ENCODE data around the gene ENTPD8.
"Not testable (repeated sequence)": the region's sequence is repeated elsewhere in the genome, so short reads cannot be mapped to it uniquely, and the experiment has no call there.

Gene ENTPD8

DNA sequence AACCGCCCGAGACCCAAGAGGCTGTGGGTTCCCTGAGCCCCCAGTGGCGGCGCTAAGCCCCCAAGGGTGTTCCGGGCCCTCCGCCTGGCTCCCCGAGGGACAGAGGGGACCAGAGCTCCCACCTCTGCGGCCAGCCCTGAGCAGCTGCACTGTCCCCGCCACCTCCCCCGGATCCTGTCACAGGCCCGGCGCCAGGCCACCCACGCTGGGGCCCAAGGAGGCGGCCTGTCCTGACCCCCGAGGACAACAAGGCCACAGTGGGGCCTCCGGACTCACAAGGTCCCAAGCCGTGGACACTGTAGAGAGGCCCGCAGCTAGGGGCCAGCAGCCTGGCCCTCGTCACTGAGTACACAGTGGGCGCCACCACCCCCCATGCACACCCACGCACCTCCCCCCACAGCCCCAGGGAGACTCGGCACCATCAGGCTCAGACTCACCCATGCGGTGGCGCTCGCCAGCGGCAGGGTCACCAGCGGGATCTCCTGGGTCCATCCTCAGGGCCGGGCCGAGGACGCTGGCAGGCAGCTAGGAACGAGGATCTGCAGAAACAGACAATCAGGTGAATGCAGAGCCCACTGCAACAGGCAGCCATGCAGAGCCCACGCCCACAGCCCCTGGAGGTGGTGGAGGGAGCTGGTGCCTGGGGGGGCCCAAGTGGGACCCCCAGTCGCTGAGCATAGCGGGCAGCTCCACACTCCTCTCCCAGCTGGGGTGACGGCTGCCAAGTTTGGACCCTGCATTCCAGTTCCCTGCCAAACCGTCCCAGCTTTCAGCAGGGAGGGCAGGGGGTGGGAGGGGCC is 46.1 kb downstream of the ENTPD8 start:
- DNase-seq (ENCODE audit: low read depth), result no peak

DNA sequence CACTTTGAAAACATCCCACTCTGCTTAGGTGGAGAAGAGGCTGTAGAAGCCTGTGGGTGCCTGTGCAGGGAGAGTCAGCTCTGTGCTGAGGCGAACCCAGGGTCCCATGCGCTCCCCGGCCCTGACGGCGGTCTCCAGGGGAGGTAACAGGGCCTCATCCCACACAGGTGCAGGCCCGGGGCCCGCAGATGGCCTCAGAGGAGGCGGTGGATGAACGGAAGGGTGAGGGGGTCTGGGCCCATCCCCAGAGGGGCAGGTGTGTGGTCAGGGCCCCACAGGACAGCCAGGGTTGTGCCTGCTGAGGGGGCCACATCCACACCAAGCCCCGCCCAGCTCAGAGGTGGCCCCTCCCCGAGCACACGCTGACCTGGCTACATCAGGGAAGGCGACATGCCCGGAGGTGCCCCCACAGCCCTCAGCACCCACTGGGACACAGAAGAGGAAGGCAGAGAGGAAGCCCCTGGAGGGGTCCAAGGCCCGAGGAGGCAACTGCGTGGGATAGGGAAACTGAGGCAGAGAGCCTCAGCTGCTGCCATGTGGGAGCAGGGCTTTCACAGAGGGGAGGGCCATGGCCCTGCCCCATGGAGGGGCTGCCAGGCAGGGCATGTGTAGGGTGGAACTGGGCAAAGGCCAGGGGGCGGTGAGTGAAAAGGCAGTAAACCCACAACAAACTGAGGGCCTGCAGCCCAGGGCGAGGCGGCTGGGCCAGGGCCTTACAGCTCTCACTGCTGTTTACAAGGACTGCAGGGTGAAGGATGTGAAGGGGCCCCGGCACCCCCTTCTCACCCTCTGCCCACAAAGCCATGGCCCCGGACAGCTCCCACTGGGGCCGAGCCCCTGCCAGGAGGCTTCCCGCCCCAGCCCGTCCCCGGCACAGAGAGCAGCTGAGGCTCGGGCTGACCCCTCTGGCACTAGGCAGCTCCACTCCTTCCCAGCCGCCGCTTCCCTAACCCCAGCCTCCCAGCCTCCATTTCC is 47.7 kb downstream of the ENTPD8 start:
- no peak for DNase-seq (ENCODE audit: low read depth)

- DNase-seq (ENCODE audit: low read depth), result no peak
These were observed 48.7 kb downstream of the ENTPD8 start for GRCh38 chr9:137392232-137393007.

- no peak for DNase-seq (ENCODE audit: low read depth)
These were observed 49.8 kb downstream of the ENTPD8 start for GRCh38 chr9:137391411-137391754.

GRCh38 chr9:137390553-137391410 is 50.4 kb downstream of the ENTPD8 start:
- no peak for DNase-seq (ENCODE audit: low read depth)

- DNase-seq (ENCODE audit: low read depth), result no peak
These were observed 51.8 kb downstream of the ENTPD8 start for GRCh38 chr9:137389428-137389746.

- DNase-seq (ENCODE audit: low read depth), result no peak
These were observed 52.3 kb downstream of the ENTPD8 start for GRCh38 chr9:137388589-137389427.

DNA sequence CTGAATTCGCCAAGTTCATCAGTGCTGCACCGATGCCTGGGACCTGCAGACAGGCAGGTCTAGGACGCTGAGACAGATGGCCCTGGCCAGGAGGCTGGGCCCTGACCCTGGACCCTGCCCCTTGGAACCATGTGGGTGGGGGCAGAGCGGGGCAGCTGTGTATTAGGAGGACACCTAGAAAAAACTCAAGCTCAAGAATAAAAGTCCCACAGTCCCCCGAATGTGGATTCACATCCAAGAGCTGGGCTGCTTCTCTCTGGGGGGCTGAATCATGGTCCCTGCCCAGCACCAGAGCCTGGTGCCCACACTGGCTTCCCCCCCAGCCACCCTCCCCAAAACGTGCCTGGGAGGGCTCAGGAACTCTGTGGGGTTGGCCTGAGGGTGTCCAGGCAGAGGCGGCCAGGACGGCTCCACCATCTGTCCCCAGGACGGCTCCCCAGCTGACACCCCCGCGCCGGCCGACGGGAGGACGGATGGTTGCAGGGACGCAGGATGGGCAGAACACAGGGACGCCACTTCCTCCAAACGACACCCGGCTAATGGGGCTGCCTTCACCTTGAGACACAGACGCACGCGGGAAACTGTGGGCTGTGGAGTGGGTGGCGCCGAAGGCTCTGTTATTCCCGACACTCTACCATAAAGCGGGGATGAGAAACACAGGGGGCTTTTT is 53.1 kb downstream of the ENTPD8 start:
- DNase-seq (ENCODE audit: low read depth), result no peak

- DNase-seq (ENCODE audit: low read depth), result no peak
These were observed 53.9 kb downstream of the ENTPD8 start for GRCh38 chr9:137387114-137387890.

GRCh38 chr9:137386507-137387113 is 54.5 kb downstream of the ENTPD8 start:
- DNase-seq (ENCODE audit: low read depth), result not testable (repeated sequence)

DNA sequence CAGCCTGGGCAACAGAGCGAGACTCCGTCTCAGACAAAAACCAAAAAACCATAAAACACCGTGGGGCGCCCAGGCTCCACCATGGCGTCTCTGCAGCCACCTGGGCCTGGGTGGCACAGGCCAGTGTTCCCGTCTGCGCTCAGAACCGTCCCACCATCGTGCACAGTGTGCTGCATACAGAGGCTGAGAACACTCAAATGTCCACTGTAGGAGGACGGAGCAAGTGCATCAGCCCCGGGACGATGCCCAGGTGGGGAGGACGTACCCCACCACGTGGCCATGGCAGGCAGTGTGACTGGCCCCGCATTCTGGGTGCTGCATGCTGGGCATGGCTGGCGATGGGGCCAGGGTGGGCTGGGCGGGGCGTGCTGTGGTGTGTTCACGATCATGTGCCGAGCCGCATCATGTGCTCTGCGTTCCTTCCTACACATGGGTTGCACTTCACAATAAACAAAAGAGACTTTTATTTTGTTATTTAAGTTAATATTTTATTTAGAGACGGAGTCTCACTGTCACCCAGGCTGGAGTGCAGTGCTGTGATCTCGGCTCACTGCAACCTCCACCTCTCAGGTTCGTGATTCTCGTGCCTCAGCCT is 56.0 kb downstream of the ENTPD8 start:
- no peak for DNase-seq (ENCODE audit: low read depth)
